ENCODE measurements around the gene ASIC3. TPM values are rescaled to one million over a fixed set of nuclear protein-coding genes. Genes with fewer than 3 reads are reported as not detected.

ASIC3 gene
- total RNA-seq, 1 experiment from 2014 or later, result 1.1 TPM

GRCh38 chr7:151062399-151063211 lies 14.3 kb downstream of the ASIC3 start:
- H3K27me3 ChIP-seq (replicated peaks; ENCODE audit: control insufficient read depth, insufficient read depth, low read length), result no peaks in the 10 kb centered on the region
- H3K27me3 Mint-ChIP-seq (ENCODE audit: insufficient read depth, unreplicated experiment), result no peaks in the 10 kb centered on the region
- peaks cover 62% of the 10 kb centered on the region for H3K36me3 Mint-ChIP-seq (ENCODE audit: insufficient read depth, unreplicated experiment)
- peaks cover 14% of the 10 kb centered on the region for H3K4me1 Mint-ChIP-seq (ENCODE audit: low read depth, unreplicated experiment)
- intact Hi-C loops (cut with micrococcal nuclease; ENCODE audit: unreplicated experiment), result loop anchor here (1.0 kb wide), 3 partner anchors 18 to 51 kb away; partner anchors contain the start of genes ABCB8 and FASTK
- ChIA-PET CTCF (interaction anchor here (0.6 to 2.0 kb wide), 16 partner anchors 15 to 1555 kb away, joined by 3 to 21 read pairs (median 4); partner anchors contain the start of genes ABCB8 and FASTK), POLR2A (interaction anchor here (0.5 to 2.1 kb wide), 13 partner anchors 8 to 607 kb away, joined by 3 to 25 read pairs (median 4); partner anchors contain the start of genes ABCB8, ABCF2, FASTK and TMUB1)
- no TSS peak for BruUV-seq (replicated peaks)
- peaks cover 5% of the 10 kb centered on the region for H3K36me3 ChIP-seq (ENCODE audit: control insufficient read depth, insufficient read depth, low read length)
- H3K9me3 Mint-ChIP-seq (ENCODE audit: unreplicated experiment), result no peaks in the 10 kb centered on the region
- no peaks in the 10 kb centered on the region for H3K9me3 ChIP-seq
- DNase-seq, result peak; percentile 96 to 97
- H3K27ac Mint-ChIP-seq (ENCODE audit: unreplicated experiment), result peak overlapping the region; percentile 51
- peak overlapping the region; percentile 95 for H3K4me3 Mint-ChIP-seq (ENCODE audit: unreplicated experiment)
- H3K4me1 ChIP-seq, result peaks cover 31% of the 10 kb centered on the region
- peak overlapping the region; percentile 61 for H3K4me3 ChIP-seq (ENCODE audit: low read depth, low read length)
- no peak for TF ChIP-seq CTCF (IDR thresholded peaks at IDR 0.05; ENCODE audit: insufficient read depth in 1 of 2, low read depth in 1 of 2, low read length in 1 of 2, severe bottlenecking in 1 of 2, unreplicated experiment in 1 of 2)

GRCh38 chr7:151063212-151063561 lies 14.9 kb downstream of the ASIC3 start:
- peaks cover 67% of the 10 kb centered on the region for H3K36me3 Mint-ChIP-seq (ENCODE audit: insufficient read depth, unreplicated experiment)
- Histone ChIP-seq H3K36me3 (ENCODE audit: control insufficient read depth, insufficient read depth, low read length) (peaks cover 5% of the 10 kb centered on the region), H3K9me3 (no peaks in the 10 kb centered on the region), H3K27me3 (replicated peaks; ENCODE audit: control insufficient read depth, insufficient read depth, low read length) (no peaks in the 10 kb centered on the region), H3K4me3 (ENCODE audit: low read depth, low read length) (peak overlapping the region; percentile 61), H3K4me1 (peaks cover 37% of the 10 kb centered on the region)
- H3K9me3 Mint-ChIP-seq (ENCODE audit: unreplicated experiment), result no peaks in the 10 kb centered on the region
- DNase-seq, result peak; percentile 60 to 74
- ChIA-PET CTCF (interaction anchor here (0.6 to 2.0 kb wide), 10 partner anchors 18 to 189 kb away, joined by 3 to 21 read pairs (median 6); partner anchors contain the start of genes ABCB8 and FASTK), POLR2A (interaction anchor here (0.6 to 2.1 kb wide), 9 partner anchors 8 to 178 kb away, joined by 3 to 25 read pairs (median 6); partner anchors contain the start of genes ABCB8, FASTK and TMUB1)
- BruUV-seq (replicated peaks), result no TSS peak
- peak overlapping the region; percentile 95 for H3K4me3 Mint-ChIP-seq (ENCODE audit: unreplicated experiment)
- peak overlapping the region; percentile 51 for H3K27ac Mint-ChIP-seq (ENCODE audit: unreplicated experiment)
- intact Hi-C loops (cut with micrococcal nuclease; ENCODE audit: unreplicated experiment), result no loop called here
- TF ChIP-seq CTCF (IDR thresholded peaks at IDR 0.05; ENCODE audit: insufficient read depth in 1 of 2, low read depth in 1 of 2, low read length in 1 of 2, severe bottlenecking in 1 of 2, unreplicated experiment in 1 of 2), result no peak
- H3K4me1 Mint-ChIP-seq (ENCODE audit: low read depth, unreplicated experiment), result peaks cover 14% of the 10 kb centered on the region
- no peaks in the 10 kb centered on the region for H3K27me3 Mint-ChIP-seq (ENCODE audit: insufficient read depth, unreplicated experiment)

GRCh38 chr7:151064454-151064853 lies 16.1 kb downstream of the ASIC3 start:
- H3K27ac Mint-ChIP-seq (ENCODE audit: unreplicated experiment), result no peak overlapping the region
- H3K4me3 Mint-ChIP-seq (ENCODE audit: unreplicated experiment), result no peak overlapping the region
- peaks cover 14% of the 10 kb centered on the region for H3K4me1 Mint-ChIP-seq (ENCODE audit: low read depth, unreplicated experiment)
- H3K4me1 ChIP-seq, result peaks cover 40% of the 10 kb centered on the region
- ChIA-PET POLR2A (no interaction called here), CTCF (no interaction called here)
- DNase-seq, result no peak
- no peak overlapping the region for H3K4me3 ChIP-seq (ENCODE audit: low read depth, low read length)
- intact Hi-C loops (cut with micrococcal nuclease; ENCODE audit: unreplicated experiment), result no loop called here
- H3K36me3 ChIP-seq (ENCODE audit: control insufficient read depth, insufficient read depth, low read length), result peaks cover 5% of the 10 kb centered on the region
- peaks cover 73% of the 10 kb centered on the region for H3K36me3 Mint-ChIP-seq (ENCODE audit: insufficient read depth, unreplicated experiment)
- H3K9me3 ChIP-seq, result no peaks in the 10 kb centered on the region
- no peaks in the 10 kb centered on the region for H3K27me3 ChIP-seq (replicated peaks; ENCODE audit: control insufficient read depth, insufficient read depth, low read length)
- TF ChIP-seq CTCF (IDR thresholded peaks at IDR 0.05; ENCODE audit: insufficient read depth in 1 of 2, low read depth in 1 of 2, low read length in 1 of 2, severe bottlenecking in 1 of 2, unreplicated experiment in 1 of 2), result no peak
- H3K27me3 Mint-ChIP-seq (ENCODE audit: insufficient read depth, unreplicated experiment), result no peaks in the 10 kb centered on the region
- no peaks in the 10 kb centered on the region for H3K9me3 Mint-ChIP-seq (ENCODE audit: unreplicated experiment)
- no TSS peak for BruUV-seq (replicated peaks)

Data from Caco-2 (cell line).